GM12891 (cell line): Measurements from ENCODE around the gene ASB2.

ENCODE experiments used
- DNase-seq: peaks from one replicate; pipeline ENCODE4 v3.0.0; 2011; ENCODE audit warnings: low spot score; ENCODE audit not compliant: insufficient read length
- FAIRE-seq: peaks from 2 replicates; lab custom pipeline; 2011; peaks lifted over from hg19 to GRCh38; lab: Jason Lieb, UNC
- PAX5 ChIP-seq: IDR thresholded peaks from 2 replicates; pipeline ENCODE4 v1.6.1; 2011; ENCODE audit warnings: low read length, moderate library complexity, mild to moderate bottlenecking; ENCODE audit not compliant: insufficient read depth, severe bottlenecking
- POLR2A ChIP-seq: IDR thresholded peaks from 2 replicates; pipeline ENCODE4 v1.6.1; 2011; ENCODE audit warnings: low read depth, low read length, control low read depth
- POLR2AphosphoS5 ChIP-seq: IDR thresholded peaks from 2 replicates; pipeline ENCODE4 v1.6.1; 2011; ENCODE audit warnings: low read depth, low read length, control low read depth
- POU2F2 ChIP-seq: IDR thresholded peaks from 2 replicates; pipeline ENCODE4 v1.6.1; 2011; ENCODE audit warnings: low read depth, mild to moderate bottlenecking, control low read depth, low read length, moderate library complexity
- SPI1 ChIP-seq: IDR thresholded peaks from 2 replicates; pipeline ENCODE4 v1.6.1; 2011; ENCODE audit warnings: low read depth, low read length, control low read depth
- TAF1 ChIP-seq: IDR thresholded peaks from 2 replicates; pipeline ENCODE4 v1.6.1; 2011; ENCODE audit warnings: low read depth, low read length, control low read depth

ASB2 gene

GRCh38 chr14:93915800-93916199 is 60.6 kb downstream of the ASB2 start:
- DNase-seq (no peak), FAIRE-seq (no peak)

GRCh38 chr14:93915070-93915705 is 61.2 kb downstream of the ASB2 start:
- TF ChIP-seq POU2F2 = no peak
- TF ChIP-seq POLR2A = no peak
- no peak for TF ChIP-seq PAX5
- no peak for TF ChIP-seq SPI1
- no peak for TF ChIP-seq TAF1
- no peak for TF ChIP-seq POLR2AphosphoS5
- FAIRE-seq = no peak
- no peak for DNase-seq

More at GRCh38 chr14:93915800-93916199, 60.6 kb downstream of the ASB2 start:
- TF ChIP-seq TAF1 = no peak
- no peak for TF ChIP-seq PAX5
- TF ChIP-seq SPI1 = no peak
- TF ChIP-seq POLR2AphosphoS5 = no peak
- no peak for TF ChIP-seq POLR2A
- TF ChIP-seq POU2F2 = no peak

- TF ChIP-seq SPI1 = peak; percentile 28; the same call in 1 of the 2 replicates
- no peak for TF ChIP-seq POU2F2
- FAIRE-seq (no peak), DNase-seq (no peak)
Observed at GRCh38 chr14:93914278-93914677, 62.1 kb downstream of the ASB2 start.

- no peak for FAIRE-seq
- DNase-seq = no peak
- TF ChIP-seq SPI1 (no peak), TAF1 (no peak), PAX5 (no peak)
Observed at GRCh38 chr14:93912782-93913181, 63.6 kb downstream of the ASB2 start.

GRCh38 chr14:93911975-93912615 is 64.3 kb downstream of the ASB2 start:
- no peak for FAIRE-seq
- no peak for DNase-seq
- no peak for TF ChIP-seq SPI1
- TF ChIP-seq POLR2AphosphoS5 = no peak
- no peak for TF ChIP-seq TAF1
- no peak for TF ChIP-seq POU2F2
- TF ChIP-seq POLR2A = no peak
- TF ChIP-seq PAX5 = no peak

GRCh38 chr14:93909429-93910128 is 66.8 kb downstream of the ASB2 start:
- no peak for FAIRE-seq
- TF ChIP-seq SPI1 (no peak), POLR2A (no peak), POU2F2 (no peak), POLR2AphosphoS5 (no peak), TAF1 (no peak), PAX5 (no peak)

DNA sequence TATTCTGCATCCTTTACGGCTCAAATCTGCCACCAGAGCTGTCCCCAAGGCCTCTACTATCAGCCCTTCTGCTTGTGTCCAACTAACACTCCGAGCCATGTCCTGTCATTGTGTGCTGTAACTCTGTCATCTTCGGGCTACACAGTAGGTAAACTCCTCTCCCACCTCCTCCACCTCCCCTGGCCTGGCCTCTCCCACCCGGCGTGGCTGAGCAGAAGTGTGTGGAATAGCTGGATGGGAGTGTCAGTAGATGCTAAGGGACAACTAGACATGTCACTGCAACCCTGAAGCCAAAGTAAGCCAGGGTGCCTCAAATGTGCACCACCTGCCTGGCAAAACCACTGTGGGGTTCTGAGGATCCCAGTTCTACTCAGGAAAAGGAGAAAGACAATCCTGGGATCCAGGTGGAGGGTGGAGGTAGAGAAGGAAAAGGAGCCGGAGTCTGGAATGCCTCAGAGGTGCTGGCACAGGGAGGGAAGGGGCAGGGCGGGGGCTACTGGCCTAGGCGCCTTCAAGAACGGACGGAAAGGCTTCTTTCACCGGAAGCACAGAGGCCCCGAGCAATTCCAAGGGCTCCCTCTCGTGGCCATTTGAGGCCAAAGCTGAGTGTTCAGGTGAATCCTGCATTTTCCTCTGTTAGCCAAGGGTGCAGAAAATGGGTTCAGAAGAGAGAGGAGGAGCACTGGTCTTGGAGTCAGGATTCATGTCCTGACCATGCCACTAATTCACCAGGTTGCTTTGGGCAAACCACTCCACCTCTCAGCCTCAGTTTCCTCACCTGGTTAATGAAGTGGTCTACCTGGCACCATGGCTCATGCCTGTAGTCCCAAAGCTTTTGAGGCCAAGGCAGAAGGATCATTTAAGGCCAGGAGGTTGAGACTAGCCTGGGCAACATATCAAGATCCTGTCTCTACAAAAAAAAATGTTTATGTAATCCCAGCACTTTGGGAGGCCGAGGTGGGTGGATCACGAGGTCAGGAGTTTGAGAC is 69.7 kb downstream of the ASB2 start:
- peak; percentile 77 for DNase-seq
- FAIRE-seq = peak; percentile 82
- TF ChIP-seq SPI1 (no peak), PAX5 (no peak), POLR2AphosphoS5 (no peak), POU2F2 (no peak), POLR2A (no peak), TAF1 (no peak)

More at GRCh38 chr14:93909429-93910128, 66.8 kb downstream of the ASB2 start:
- no peak for DNase-seq

DNA sequence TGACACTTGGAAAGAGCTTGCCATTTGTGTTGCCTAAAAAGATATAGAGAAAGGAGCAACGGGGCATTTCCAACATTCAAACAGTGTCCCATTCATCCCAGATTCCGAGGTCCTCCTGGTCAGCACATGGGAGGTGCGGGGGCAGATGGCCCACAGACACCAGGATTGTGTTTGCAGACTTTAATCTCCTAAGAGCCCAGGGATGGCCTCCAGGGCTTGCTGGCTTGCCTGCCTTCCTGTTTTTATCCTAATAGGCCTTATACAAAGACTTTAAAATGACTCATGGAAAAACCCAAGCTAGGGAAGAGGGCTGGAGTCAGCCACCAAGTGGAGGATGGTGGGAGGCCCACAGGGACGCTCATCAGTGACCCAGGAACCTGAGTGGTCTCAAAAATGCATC is 70.7 kb downstream of the ASB2 start:
- TF ChIP-seq POLR2AphosphoS5 = no peak
- DNase-seq = no peak
- no peak for FAIRE-seq

GRCh38 chr14:93903342-93904184 is 72.8 kb downstream of the ASB2 start:
- no peak for TF ChIP-seq POU2F2
- no peak for TF ChIP-seq TAF1
- TF ChIP-seq POLR2A = no peak
- no peak for TF ChIP-seq PAX5
- no peak for TF ChIP-seq POLR2AphosphoS5
- TF ChIP-seq SPI1 = no peak
- FAIRE-seq (no peak), DNase-seq (no peak)
